Tongue (tissue), 2 donors: Measurements from ENCODE around the gene SLC25A25. TPM values are rescaled to one million over a fixed set of nuclear protein-coding genes. Genes with fewer than 3 reads are reported as not detected.
"Not testable (repeated sequence)": the region's sequence is repeated elsewhere in the genome, so short reads cannot be mapped to it uniquely, and the experiment has no call there.

Experiments used
- DNase-seq: peaks from one replicate; pipeline ENCODE4 v3.0.0-alpha.2; 2015
- total RNA-seq: library from RNA; depleted of rRNA; stranded (reverse); fragments of >200 nt; gene quantifications from one replicate; pipeline ENCODE4 v1.2.3, GENCODE V29; 2014

The SLC25A25 gene
- 39.2 TPM for total RNA-seq

DNA sequence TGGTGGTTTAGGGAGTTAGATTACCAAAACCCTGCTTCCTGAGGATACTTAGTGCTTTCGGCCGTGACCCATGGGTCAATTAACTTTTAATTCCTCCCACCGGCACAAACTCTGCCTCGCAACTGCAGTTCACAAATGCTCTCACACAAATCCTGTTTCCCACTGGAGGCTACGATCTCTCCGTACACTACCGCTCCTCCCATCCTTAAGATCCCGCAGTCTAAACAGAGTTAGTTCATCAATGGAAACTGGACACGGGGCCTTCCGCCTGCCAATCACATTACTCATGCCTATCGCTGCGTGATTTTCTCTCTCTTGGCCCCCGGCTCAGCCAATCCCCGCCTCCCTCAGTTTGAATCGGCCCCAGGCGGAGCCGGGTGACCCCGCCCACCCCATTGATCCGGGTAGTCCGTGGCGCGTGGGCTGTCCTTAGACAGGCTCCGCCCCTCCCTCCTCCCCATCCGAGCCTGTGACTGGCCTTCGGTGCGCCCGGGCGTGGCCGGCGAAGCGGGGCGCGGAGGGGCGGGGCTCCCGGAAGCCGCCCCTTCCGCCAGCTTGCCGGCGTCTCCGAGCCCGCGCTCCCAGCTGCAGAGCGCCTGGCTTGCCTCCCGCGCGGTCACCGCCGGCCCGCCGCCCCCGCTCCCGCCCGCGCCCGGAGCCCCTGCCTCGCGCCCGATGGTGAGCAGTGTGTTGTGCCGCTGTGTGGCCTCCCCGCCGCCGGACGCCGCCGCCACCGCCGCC lies at the start of gene SLC25A25:
Gene SLC25A25 (plus strand): TSS at position 588 of the 741 bp plus-strand sequence. CDS start 88 bp downstream, at position 676.
- DNase-seq = peak; percentile 100

DNA sequence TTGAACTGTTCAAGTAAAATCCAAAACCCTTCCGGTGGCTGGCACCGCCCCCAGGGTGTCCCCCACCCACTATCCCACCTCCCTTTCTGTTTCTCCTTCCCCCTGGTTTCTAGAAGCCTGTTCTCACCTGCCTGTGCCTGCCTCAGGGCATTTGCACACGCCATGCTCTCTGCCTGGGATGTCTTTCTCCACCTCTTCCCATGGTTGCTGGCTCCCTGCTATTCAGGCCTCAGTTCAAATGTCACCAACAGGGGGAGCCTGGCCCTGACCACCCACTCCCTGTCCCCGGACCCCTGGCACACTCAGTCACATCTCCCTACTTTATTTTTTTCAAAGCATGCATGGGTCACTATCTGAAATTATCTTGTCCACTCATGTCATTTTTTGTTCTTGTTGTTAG lies 47.3 kb upstream of the SLC25A25 start:
- no peak for DNase-seq

DNA sequence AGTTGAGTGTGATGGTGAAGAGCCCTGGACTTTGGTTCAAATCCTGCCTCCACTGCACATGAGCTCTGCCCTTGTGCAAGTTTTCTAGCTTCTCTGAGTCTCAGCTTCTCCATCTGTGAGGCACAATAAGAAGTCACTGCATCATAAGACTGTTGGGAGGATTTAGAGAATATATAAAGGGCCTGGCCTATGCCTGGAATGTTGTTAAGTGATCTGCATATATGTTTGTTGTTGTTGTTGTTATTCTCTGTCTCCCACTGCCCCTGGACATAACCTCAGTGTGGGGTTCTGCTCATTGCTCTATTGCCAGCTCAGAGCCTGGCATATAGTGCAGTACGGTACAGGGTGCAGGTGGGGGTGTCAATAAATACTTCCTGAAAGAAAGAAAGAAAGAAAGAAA lies 46.9 kb upstream of the SLC25A25 start:
- DNase-seq = no peak

DNA sequence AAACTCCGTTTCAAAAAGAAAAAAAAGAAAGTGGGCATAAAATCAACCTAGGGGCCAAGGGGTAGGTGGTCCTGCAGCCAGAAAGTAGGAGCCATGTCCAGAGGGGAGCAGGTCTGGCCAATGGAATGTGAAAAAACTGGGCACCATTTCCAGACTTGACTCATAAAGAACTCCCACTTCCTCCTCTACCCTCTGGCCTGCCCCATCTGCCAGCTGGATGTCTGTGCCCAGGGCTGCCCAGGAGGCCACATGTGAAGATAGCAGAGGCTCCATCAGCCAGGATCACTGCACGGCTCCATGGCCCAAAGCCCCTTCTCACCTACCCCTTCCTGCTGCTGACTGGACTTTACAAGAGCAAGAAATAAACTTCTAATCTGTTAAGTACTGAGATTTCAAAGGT lies 45.1 kb upstream of the SLC25A25 start:
- DNase-seq = no peak

DNA sequence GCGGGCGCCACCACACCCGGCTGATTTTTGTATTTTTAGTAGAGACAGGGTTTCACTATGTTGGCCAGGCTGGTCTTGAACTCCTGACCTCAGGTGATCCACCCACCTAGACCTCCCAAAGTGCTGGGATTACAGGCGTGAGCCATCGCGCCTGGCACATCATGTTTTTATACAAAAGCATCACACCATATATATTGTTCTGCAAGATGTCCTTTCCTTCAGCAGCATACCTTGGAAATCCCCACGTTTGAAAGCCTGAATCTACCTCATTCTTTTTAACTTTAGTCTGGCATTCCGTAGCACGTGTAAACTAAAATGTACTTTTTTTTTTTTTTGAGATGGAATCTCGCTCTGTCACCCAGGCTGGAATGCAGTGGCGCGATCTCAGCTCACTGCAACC lies 44.4 kb upstream of the SLC25A25 start:
- DNase-seq = not testable (repeated sequence)

DNA sequence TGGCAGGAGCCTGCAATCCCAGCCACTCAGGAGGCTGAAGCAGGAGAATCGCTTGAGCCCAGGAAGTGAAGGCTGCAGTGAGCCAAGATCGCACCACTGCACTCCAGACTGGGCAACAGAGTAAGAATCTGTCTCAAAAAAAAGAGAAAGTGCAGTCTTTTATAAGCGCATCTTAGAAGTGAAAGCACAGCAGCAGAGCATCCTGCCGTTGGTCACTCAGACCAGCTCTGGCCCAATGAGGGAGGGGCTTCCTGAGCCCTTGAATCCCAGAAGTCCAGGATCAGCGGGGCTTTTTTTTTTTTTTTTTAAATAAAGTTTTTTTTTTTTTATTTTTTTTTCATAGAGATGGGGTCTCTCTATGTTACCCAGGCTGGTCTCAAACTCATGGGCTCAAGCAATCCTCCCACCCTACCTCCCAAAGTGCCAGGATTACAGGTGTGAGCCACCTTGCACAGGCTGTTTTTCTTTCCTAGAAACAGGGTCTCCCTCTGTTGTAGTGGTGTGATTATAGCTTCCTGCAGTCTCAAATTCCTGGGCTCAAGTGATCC lies 43.2 kb upstream of the SLC25A25 start:
- DNase-seq = no peak

DNA sequence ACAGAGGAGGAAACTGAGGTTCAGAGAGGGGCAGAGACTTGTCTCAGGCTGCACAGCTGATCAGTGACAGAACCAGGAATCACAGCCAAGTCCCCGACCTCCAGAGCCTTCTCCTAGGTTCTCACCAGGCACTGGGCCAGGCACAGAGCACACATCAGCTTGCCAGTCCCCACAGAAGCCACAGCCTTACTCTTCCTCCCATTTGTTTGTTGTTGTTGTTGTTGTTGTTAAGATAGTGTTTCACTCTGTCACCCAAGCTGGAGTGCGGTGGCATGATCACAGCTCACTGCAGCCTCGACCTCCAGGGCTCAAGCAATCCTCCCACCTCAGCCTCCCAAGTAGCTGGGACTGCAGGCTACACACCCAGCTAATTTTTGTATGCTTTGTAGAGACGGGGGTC lies 42.3 kb upstream of the SLC25A25 start:
- DNase-seq = no peak

DNA sequence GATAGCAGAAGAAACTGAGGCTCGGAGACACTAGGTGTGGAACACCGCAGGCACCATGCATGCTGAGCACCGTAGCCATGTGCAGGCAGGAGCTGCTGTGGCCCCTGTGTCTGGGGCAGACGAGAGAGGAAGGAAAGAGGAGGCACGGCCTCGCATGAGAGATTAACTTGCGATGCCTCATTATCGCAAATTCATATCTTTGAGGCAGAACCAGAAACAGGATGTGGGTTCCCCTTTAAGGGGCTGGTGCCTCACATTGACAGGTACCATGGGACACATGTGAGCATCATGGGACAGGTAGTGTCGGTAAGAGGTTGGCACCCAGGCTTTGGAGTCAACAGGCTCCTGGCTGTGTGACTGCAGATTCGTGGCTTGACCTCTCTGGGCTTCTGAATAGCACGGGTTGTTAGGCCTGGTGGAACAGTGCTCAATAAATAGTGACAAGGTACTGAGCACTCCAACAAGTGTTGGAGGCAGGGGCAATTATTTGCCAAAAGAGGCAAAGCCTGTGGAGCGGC lies 41.7 kb upstream of the SLC25A25 start:
- DNase-seq = no peak

DNA sequence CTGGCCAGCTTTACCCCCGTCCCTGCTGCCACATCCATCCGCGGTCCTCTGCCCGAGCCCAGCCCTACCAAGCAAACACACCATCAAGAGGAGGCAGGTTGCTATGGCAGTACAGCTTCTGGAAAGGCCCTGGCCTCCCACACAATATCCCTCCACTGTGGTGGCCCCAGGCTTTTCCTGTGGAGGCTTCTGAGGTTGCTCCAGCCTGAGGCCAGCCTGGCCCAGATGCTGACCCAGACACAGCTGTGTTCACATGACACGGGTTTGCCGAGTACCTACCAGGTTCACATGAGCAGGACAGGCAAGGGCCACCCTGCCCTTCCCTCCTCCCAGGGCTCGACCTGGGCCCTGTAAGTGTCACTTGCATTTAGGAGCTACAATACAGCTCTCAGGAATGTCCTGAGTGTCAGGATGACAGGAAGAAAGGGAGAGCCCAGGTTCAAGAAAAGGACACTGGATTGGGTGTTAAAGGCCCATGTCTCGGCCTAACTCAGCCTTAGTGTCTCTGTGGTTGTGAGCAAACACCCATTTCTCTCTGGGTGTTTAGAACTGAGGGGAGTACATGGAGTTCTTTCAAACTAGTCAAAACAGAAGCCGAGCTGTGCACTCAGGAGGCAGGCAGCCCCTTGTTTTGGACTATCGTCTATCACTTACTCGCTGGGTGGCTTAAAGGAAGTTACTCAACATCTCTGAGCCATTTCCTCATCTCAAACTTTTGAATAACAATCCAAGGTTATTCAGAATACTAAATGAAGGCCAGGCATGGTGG lies 41.1 kb upstream of the SLC25A25 start:
- no peak for DNase-seq

DNA sequence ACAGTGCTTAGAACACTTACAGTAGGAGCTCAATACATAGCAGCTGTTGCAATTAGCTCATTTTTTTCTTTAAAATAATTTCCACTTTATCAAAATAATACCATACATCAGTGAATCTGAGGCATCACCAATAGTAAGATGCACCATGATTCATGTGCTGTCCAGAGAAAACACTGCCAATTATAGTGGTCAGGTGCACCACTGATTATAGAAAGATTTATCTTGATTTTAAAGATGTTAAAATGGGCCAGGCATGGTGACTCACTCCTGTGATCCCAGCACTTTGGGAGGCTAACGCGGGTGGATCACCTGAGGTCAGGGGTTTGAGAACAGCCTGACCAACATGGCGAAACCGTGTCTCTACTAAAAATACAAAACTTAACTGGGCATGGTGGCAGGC lies 40.3 kb upstream of the SLC25A25 start:
- no peak for DNase-seq

DNA sequence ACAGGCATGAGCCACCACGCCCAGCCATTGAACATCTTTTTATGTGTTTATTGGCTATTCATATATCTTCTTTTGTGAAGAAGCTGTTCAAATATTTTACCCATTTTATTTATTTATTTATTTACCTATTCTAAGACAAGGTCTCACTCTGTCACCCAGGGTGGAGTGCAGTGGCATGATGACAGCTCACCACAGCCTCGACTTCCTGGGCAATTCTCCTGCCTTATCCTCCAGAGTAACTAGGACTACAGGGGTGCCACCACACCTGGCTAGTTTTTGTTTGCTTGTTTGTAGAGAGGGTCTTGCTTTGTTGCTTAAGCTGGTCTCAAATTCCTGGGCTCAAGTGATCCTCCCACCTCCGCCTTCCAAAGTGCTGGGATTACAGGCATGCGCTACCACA lies 34.4 kb upstream of the SLC25A25 start:
- DNase-seq = no peak

DNA sequence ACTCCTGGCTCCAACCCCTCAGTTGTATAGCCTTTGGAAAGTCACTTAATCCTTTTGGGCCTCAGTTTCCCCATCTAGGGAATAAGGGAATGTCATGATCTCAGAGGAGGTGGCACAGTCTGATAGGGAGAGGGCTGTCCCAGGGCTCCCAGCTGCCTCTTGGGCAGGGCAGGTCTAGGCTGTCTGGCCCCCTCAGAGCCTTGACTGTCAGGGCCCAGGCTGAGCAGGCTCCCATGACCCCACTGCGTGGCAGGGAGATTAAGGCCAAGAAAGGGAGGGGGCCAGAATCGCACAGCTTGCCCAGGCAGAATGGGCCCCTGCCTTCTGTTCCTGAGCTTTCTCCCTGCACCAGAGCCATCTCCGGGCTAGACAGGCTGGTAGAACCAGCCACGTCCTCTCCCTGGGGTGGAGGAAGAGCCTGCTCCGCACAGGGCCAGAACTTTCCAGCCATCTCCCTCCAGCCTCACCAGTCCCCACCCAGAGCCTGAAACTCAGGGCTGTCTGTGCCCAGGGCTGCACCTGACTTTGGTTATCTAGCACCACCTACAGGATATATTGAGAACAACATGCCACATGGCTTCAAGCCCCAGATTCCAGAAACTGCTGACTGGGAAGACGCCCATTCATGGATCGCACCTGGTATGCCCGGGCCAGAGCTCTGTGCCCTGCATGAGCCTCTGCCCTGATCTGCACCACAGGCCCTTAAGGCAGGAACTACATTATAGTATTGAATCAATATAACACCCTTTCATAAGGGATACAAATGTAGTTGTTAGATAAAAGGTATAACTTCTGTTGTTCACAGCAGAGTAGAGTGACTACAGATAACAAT lies 33.0 kb upstream of the SLC25A25 start:
- peak; percentile 73 for DNase-seq

DNA sequence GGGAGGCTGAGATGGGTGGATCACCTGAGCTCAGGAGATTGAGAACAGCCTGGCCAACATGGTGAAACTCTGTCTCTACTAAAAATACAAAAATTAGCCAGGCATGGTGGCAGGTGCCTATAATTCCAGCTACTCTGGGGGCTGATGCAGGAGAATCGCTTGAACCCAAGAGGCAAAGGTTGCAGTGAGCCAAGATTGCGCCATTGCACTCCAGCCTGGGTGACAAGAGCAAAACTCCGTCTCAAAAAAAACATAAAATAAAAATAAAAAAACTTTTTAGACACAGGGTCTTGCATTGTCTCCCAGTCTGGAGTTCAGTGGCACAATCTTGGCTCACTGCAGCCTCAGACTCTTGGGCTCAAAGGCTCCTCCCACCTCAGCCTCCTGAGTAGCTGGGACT lies 31.5 kb upstream of the SLC25A25 start:
- DNase-seq = not testable (repeated sequence)

DNA sequence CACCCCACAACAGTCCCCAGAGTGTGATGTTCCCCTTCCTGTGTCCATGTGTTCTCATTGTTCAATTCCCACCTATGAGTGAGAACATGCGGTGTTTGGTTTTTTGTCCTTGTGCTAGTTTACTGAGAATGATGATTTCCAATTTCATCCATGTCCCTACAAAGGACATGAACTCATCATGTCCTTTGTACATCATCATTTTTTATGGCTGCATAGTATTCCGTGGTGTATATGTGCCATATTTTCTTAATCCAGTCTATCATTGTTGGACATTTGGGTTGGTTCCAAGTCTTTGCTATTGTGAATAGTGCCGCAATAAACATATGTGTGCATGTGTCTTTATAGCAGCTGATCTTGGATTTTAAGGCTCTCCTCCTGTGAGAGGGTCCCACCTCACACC lies 27.2 kb upstream of the SLC25A25 start:
- DNase-seq = not testable (repeated sequence)

DNA sequence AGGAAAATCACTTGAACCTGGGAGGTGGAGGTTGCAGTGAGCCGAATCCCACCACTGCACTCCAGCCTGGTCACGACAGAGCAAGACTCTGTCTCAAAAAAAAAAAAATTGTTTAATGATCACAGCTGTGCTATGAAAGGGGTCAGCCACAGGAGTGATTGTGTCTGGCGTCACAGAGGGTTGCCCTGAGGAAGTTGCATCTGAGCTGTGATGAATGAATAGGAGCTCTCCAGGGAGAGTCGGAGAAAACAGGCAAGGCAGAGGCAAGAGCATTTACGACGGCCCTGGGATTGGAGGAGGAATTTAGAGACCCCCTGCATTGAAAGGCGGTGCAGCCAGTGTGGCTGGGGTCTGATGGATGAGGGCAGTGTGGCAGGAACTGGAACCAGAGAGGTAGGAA lies 26.0 kb upstream of the SLC25A25 start:
- no peak for DNase-seq

DNA sequence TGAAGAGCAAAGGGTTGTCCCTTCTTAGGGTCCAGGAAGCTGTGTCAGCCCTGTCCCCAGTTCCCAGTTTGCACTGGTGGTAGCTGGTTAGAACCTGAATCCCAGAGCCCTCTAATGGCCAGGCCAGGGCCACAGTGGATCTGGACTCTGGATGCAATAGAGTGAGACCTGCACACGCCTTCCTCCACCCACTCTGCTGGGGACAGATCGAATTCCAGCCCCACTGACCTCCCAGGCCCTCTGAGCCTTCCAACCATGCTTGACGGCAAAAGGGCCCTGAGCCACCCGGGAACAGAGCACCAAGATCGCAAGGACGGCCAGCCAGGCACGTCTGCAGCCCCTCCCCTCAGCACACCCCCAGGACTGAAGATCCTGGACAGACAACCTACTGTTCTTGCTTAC lies 24.6 kb upstream of the SLC25A25 start:
- DNase-seq = no peak

DNA sequence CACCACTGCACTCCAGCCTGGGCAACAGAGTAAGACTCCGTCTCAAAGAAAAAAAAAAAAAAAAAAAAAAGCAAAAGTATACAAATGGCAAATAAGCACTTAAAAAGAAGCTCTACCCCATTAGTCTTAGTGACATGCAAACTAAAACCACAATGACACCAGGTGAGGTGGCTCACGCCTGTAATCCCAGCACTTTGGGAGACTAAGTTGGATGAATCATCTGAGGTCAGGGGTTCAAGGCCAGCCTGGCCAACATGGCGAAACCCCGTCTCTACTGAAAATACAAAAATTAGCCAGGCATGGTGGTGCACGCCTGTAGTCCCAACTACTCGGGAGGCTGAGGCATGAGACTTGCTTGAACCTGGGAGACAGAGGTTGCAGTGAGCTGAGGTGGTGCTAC lies 22.6 kb upstream of the SLC25A25 start:
- not testable (repeated sequence) for DNase-seq

DNA sequence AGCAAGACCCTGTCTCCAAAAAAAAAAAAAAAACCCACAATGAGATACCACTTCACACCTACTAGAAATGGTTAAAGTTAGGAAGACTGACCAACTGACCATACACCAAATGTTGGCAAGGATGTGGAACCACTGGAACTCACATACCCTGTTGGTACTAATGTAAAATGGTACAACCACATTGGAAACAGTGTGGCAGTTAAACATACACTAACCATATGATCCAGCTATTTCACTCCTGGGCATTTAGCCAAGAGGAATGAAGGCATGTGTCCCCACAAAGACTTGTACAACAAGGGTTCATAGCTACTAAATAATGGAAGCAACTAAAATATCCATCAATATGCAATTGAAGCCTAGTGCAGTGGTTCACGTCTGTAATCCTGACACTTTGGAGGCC lies 22.2 kb upstream of the SLC25A25 start:
- DNase-seq = peak; percentile 61

DNA sequence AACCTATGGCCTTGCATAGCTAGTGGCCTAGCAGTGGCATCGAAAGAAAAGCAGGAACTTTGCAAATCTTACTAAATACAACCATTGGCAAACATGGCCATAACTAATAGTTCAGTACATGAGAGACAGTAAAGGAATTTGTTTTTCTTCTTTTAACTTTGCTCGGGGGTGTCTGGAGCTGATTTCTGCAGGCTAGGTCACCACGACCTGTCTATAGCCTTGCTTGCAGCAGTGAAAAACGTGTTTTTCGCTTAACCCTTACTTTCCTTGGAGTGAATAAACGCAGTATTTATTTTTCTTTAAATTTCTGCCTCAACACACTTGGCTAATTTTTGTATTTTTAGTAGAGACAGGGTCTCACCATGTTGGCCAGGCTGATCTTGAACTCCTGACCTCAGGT lies 20.8 kb upstream of the SLC25A25 start:
- DNase-seq = no peak

DNA sequence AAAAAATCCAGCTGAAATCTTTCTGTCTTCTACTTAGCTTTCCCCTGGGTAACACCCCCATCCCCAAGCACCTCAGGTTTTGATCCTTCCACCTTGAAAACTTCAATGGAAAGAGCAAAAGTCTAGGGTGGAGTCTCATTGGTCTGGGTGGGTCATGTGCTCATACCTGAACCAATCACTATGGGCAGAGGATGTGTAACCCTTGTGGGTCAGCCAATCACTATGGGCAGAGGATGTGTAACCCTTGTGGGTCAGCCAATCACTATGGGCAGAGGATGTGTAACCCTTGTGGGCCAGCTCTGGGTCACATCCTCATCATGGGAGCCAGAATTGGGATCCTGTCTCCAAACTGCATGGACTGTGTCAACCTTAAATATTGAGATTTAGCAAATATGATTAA lies 19.4 kb upstream of the SLC25A25 start:
- DNase-seq = no peak

DNA sequence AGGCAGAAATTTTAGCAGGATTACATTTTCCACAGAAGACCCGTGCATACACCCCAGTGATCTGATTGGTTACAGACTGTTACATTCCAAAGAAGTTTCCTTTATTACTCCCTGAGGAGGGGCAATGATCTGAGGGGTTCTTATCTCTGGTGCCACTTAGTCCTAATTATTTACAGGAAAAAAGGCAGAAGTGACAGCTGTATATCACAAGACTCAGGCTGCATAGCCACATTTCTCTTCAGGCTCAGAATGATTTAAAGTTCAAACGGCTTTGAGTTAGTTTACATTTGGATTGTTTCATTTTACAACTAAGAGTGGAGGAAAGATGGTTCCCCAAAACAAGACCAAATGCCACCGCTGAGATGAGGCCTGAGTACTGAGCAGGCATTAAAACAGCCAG lies 18.2 kb upstream of the SLC25A25 start:
- no peak for DNase-seq

DNA sequence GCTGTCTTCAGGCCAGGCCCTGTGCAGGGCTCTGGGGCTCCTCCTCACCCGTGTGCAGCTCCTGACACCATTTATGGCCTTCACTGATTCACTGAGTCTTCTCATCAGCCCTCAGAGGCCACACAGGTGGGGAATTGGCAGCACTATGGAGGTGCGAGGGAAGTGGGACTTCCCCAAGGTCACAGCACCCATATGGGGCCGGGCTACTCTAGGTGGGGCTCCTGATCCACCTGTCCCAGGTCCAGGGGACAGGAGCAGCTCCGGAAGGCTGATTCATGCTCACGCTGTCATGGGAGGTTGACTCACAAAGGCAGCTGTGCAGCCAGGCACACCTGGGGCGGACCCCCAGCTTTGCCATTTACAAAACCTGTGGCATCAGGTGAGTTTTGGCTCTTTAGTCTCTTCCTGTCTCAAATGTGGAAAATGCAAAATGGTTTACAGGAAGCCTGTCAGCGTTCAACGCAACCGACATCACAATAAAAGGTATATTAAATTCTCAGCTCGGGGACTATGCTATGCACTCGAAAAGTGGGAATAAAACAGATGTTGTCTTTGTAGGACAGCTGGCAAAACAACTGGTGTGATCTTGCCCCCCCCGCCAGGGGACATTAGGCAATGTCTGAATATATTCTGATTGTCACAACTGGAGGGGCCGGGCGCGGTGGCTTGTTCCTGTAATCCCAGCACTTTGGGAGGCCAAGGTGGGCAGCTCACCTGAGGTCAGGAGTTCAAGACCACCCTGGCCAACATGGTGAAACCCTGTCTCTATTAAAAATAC lies 15.9 kb upstream of the SLC25A25 start:
- DNase-seq = no peak
